Left hindlimb (tissue), 1 donor: ENCODE results near the gene PRR36.
"Not testable (repeated sequence)": the region's sequence is repeated elsewhere in the genome, so short reads cannot be mapped to it uniquely, and the experiment has no call there.

Source experiments
- DNase-seq: peaks from one replicate; pipeline ENCODE4 v3.0.0-alpha.2; 2018

Gene PRR36

DNA sequence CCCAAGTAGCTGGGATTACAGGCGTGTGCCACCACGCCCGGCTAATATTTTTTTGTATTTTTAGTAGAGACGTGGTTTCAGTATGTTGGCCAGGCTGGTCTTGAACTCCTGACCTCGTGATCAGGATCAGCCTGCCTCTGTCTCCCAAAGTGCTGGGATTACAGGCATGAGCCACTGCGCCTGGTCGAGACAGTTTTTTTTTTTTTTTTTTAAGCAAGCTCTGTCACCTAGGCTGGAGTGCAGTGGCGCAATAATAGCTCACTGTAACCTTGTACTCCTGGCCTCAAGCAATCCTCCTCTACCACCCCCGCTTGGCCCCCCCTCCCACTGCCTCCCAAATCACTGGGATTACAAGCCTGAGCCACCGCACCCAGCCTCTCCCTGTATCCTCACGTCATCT is 23.1 kb upstream of the PRR36 start:
- no peak for DNase-seq

DNA sequence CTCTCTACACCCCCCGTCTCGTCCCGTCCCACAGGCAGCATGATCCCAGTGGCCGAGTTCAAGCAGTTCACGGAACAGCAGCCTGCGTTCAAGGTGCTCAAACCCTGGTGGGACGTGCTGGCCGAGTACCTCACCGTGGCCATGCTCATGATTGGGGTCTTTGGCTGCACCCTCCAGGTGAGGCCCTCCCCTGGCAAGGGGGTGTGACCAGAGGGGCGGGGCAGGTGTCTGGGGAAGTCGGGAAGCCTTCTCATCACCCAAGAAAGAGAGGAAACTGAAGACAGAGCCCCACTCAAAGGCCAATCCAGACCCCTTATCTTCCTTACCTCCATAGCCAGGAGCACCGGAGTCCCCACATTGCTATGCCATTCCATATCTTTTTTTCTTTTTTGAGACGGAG is 21.4 kb upstream of the PRR36 start:
- no peak for DNase-seq

- DNase-seq = no peak
Measured at GRCh38 chr19:7894612-7895309, 20.6 kb upstream of the PRR36 start.

DNA sequence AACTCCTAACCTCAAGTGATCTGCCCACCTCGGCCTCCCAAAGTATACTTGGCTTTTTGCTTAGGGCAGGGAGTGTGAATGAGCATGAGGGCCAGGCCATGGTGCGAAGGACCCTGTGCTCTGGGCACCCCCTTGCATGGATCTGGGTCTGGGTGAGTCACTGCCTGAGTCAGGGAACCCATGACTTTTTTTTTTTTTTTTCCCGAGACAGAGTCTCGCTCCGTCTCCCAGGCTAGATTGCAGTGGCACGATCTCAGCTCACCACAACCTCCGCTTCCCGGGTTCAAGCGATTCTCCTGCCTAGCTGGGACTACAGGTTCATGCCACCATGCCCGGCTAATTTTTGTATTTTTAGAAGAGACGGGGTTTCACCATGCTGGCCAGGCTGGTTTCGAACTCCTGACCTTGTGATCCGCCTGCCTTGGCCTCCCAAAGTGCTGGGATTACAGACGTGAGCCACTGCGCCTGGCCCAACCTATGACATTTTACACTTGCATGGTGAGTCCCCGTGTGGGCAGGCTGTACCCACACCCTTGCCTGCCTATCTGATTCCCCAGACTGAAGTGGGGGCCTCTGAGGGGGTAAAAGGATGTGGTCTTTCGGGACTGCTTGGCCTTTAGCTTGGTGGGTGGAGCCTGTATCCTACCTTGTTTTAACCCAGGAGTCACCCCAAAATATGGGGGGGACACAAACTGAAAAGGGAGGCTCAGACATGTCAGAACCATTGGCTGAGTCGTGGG is 19.3 kb upstream of the PRR36 start:
- not testable (repeated sequence) for DNase-seq

DNA sequence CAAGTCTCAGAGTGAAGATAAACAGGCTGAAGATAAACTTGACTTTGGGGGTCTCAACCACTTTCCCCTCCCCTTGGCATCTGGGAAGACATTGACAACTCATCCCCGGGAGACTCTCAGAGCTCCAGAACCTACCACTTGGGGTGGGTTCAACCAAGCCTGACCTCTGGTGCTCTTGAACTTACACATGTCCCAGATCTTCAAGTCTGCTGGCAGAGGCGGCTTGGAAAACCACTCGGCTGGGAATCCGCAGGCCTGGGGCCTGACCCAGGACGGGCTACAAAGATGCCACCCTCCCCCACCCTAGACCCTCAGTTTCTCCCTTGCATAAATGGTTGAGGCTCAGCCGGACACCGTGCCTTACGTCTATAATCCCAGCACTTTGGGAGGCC is 14.6 kb upstream of the PRR36 start:
- no peak for DNase-seq

- no peak for DNase-seq
Measured at GRCh38 chr19:7888145-7888825, 14.1 kb upstream of the PRR36 start, which contains the start of gene LRRC8E. LRRC8E (plus strand) TSS chr19:7888510; CDS start chr19:7895604, 7,094 bp downstream.

GRCh38 chr19:7887408-7888144 is 13.4 kb upstream of the PRR36 start:
- no peak for DNase-seq

DNA sequence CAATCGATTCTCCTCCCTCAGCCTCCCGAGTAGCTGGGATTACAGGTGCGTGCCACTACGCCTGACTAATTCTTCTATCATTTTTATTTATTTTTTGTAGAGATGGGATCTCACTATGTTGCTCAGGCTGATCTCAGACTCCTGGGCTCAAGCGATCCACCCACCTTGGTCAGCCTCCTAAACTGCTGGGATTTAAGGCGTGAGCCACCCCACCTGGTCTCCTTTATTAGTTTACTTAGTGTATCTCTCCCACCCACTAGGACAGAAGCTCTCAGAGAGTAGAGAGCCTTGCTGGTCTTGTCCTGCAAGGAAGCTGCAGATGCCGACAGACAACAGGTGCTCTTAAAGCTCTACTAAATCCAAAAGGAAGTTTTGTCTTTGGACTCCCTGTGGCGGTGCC is 11.6 kb upstream of the PRR36 start:
- no peak for DNase-seq

DNA sequence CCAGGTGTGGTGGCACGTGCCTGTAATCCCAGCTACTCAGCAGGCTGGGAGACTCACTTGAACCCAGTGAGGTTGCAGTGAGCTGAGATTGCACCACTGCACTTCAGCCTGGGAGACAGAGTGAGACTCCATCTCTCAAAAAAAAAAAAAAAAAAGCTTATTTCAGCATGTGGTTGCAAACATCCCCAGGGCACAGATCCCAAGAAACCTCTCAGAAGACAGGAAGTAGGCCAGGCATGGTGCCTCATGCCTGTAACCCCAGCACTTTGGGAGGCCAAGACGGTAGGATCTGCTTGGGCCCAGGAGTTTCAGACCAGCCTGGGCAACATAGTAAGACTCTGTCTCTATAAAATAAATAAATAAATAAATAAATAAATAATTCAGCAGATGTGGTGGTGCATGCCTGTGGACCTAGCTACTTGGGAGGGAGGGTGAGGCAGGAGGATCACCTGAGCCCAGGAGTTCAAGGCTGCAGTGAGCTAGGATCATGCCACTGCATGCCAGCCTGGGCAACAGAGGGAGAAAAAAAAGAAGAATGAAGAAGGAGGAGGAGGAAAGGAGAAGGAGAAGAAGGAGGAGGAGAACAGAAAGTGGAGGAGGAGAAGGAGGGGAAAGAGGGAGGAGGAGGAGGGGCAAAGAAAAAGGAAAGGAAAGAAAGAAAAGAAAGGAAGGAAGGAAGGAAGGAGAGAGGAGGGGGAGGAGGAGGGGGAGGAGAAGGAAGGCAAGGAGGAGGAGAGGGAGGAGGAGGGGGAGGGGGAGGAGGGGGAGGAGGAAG is 9.8 kb upstream of the PRR36 start:
- DNase-seq = no peak

GRCh38 chr19:7883105-7883504 is 8.9 kb upstream of the PRR36 start:
- DNase-seq = no peak

GRCh38 chr19:7881910-7882309 is 7.7 kb upstream of the PRR36 start:
- DNase-seq = no peak

GRCh38 chr19:7879836-7880235 is 5.6 kb upstream of the PRR36 start:
- peak; percentile 43 for DNase-seq

DNA sequence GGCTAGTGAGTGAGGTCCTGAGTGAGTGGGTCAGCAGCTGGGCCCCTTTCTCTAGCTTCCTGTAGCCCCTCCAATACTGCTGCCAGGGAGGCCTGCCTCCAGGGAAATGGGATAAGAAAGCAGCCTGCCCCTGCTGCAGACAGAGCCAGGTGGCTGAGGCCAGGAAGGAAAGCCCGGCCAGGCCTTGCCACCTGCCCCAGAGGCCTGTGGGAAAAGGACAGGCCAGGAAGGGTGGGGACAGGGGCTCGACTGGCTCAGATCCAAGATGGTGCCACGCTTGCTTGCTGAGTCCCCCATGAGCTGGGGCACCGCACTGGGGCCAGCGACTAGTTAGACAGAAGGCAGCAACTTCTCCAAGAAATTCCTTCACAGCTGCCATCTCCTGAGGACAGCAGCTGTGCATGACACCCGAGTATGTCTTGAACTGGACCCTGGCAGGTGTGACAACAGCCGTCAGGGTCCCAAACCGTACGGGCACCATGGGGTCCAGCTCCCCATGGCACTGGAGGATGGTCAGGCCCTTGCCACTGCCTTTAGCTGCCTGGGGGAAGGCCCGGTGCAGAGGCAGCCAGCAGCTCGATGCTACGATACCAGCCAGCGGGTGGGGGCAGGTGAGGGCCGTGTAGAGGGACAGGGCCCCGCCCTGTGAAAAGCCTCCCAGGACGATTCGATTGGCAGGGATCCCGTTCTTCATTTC is 5.1 kb upstream of the PRR36 start:
- DNase-seq = no peak

DNA sequence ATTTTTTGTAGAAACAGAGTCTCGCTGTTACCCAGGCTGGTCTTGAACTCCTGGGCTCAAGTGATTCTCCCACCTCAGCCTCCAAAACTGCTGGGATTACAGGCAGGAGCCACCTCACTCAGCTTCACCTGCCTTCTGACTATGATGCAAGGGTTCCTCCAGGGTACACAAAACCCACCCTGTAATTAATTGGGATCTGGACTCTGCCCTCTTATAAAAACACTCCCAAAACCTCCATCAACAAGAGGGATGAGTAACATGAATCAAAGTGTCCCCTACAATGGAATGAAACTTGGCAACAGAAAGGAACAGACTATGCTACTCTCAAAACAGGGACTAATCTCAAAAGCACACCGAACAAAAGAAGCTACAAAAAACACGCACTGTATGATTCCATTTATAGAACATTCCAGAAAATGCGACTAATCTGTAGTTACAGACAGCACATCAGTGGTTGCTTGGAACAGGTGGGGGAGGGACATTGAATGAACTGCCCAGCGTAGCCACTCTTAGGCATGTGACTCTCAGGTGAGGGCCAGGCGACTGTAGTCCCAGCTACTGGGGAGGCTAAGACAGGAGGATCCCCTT is 3.2 kb upstream of the PRR36 start:
- DNase-seq = no peak

- DNase-seq = no peak
Measured at GRCh38 chr19:7874897-7875273, 695 bp upstream of the PRR36 start.

- DNase-seq = no peak
Measured at GRCh38 chr19:7873304-7874075, 700 bp downstream of the PRR36 start.

DNA sequence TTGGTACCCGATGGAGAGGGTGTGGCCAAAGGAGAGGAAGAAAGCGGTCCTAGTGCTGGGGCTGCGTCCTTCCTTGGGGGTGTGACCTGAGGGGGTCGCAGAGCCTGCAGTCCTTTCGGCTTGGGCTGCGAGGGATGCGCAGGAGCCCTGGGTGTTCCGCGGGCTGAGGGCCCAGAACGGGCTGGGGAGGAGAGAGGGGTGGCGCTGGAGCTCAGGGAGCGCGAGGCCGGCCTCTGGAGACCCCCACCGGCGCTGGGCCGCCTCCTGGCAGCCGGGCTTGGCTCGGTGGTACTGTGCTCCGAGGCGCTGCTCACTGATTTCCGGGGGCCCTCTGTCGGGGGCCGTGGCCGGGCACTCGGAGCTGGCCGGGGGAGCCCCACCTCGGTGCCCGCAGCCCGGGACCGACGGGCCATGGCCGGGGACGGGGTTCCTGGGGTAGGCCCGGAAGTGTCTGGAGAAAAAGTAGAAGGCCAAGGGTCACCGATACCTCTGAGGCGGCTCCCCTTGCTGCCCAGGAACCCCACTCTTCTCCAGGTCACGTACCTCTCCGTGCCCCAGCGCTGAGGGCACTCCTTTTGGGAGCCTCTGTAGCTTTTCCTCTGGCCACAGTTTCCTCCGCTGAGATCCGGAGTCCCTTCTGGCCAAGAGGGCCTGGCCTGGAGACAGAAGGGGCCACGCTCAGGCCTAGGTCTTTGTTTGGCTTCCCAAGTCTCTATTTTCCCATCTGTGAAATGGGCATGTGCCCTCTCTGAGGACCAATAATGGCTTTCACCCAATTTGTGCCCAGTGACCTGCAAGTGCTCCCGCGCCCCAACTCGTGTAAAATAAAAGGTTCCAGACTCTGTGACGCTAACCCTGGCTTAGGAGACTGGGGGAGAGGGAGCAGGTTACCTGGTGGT is 1.6 kb downstream of the PRR36 start:
- no peak for DNase-seq

- DNase-seq = peak; percentile 91
Measured at GRCh38 chr19:7871437-7872305, 2.5 kb downstream of the PRR36 start.
